Panc1 (cell line): ENCODE data around the gene PTPRO. TPM values are rescaled to one million over a fixed set of nuclear protein-coding genes. Genes with fewer than 3 reads are reported as not detected.

Source experiments
- ATAC-seq: fragments of 200-7000 bp; cut with Tn5 transposase; 2 replicates; pipeline ENCODE4 v1.9.1; 2020; ENCODE audit warnings: mild to moderate bottlenecking, moderate library complexity
- BruUV-seq: library from RNA; stranded (reverse); fragments of 400-500 nt; replicated peaks from 2 replicates; lab custom pipeline; 2021; lab: Mats Ljungman, UMichigan
- CTCF ChIA-PET: fragments of 300-600 bp; sonication (Branson Sonifier 250); formaldehyde crosslinking; loops from one replicate; lab custom pipeline; 2022; ENCODE audit warnings: antibody characterized with exemption; lab: Charles Lee
- POLR2A ChIA-PET: fragments of 300-600 bp; sonication (Branson Sonifier 250); formaldehyde crosslinking; loops from one replicate; lab custom pipeline; 2022; ENCODE audit warnings: antibody characterized with exemption; lab: Charles Lee
- DNase-seq: peaks from one replicate; pipeline ENCODE4 v3.0.0-alpha.2; 2010; ENCODE audit warnings: low read depth, low spot score
- H3K27ac ChIP-seq: 2 replicates; pipeline ENCODE4 v1.5.1; 2011; ENCODE audit warnings: mild to moderate bottlenecking, low read length, inconsistent platforms
- H3K27me3 ChIP-seq: fragments of 200-500 bp; sonication (Bioruptor generic); 2 replicates; pipeline ENCODE4 v1.6.0; 2014; ENCODE audit warnings: low read length, inconsistent platforms; ENCODE audit not compliant: control insufficient read depth, insufficient read depth
- H3K36me3 ChIP-seq: fragments of 200-500 bp; sonication (Bioruptor generic); 2 replicates; pipeline ENCODE4 v1.5.1; 2014; ENCODE audit warnings: inconsistent platforms, mild to moderate bottlenecking, low read length, moderate library complexity; ENCODE audit not compliant: control insufficient read depth, insufficient read depth
- H3K4me1 ChIP-seq: 2 replicates; pipeline ENCODE4 v1.5.1; 2011; ENCODE audit warnings: inconsistent platforms, mild to moderate bottlenecking, low read length, moderate library complexity; ENCODE audit not compliant: control insufficient read depth, insufficient read depth
- H3K4me3 ChIP-seq, 2 experiments: 2 replicates each; pipeline ENCODE4 v1.5.1; 2011 to 2012; ENCODE audit warnings: low read depth in 2 of 2, low read length in 2 of 2, mild to moderate bottlenecking in 2 of 2, inconsistent platforms in 1 of 2, moderate library complexity in 1 of 2
- H3K9me3 ChIP-seq: fragments of 200-500 bp; sonication (Bioruptor generic); 2 replicates; pipeline ENCODE4 v1.5.1; 2014; ENCODE audit warnings: low read depth, mild to moderate bottlenecking, inconsistent platforms, low read length, moderate library complexity; ENCODE audit not compliant: control insufficient read depth, insufficient read depth
- CTCF ChIP-seq: fragments of 450-650 bp; IDR thresholded peaks from 2 replicates; pipeline ENCODE4 v1.5.1; 2017; ENCODE audit warnings: mild to moderate bottlenecking
- POLR2AphosphoS5 ChIP-seq: IDR thresholded peaks from 2 replicates; pipeline ENCODE4 v1.6.1; 2012; ENCODE audit warnings: mild to moderate bottlenecking, low read depth, low read length, moderate library complexity
- REST ChIP-seq, 2 experiments: IDR thresholded peaks; 2 replicates each; pipeline ENCODE4 v1.6.1; 2011 to 2012; ENCODE audit warnings: low read depth in 2 of 2, control low read depth in 1 of 2, low read length in 1 of 2, mild to moderate bottlenecking in 1 of 2, moderate library complexity in 1 of 2; ENCODE audit not compliant: insufficient read depth in 1 of 2
- SIN3A ChIP-seq: IDR thresholded peaks from 2 replicates; pipeline ENCODE4 v1.6.1; 2012; ENCODE audit warnings: low read depth, mild to moderate bottlenecking, low read length, moderate library complexity, borderline replicate concordance; ENCODE audit not compliant: insufficient read depth
- TCF7L2 ChIP-seq: IDR thresholded peaks from 2 replicates; pipeline ENCODE4 v1.6.1; 2011; ENCODE audit warnings: mild to moderate bottlenecking, low read depth, low read length, inconsistent platforms
- in situ Hi-C: cut with HindIII; loops from 2 replicates; pipeline ENCODE4 v1.10.0; 2016; ENCODE audit warnings: low sequenced_read_pairs, low pct_unique_long_range_greater_than_20kb
- intact Hi-C: fragments of 100-400 bp; cut with micrococcal nuclease; formaldehyde crosslinking; loops from one replicate; pipeline ENCODE4 v1.10.0; 2022; ENCODE audit not compliant: unreplicated experiment
- total RNA-seq: library from RNA; stranded (reverse); gene quantifications from one replicate; pipeline ENCODE4 v1.2.1, GENCODE V29; 2021; ENCODE audit not compliant: unreplicated experiment

The PTPRO gene
- total RNA-seq, 1 experiment from 2014 or later, result not detected

- Histone ChIP-seq H3K4me3 (no peak overlapping the region), H3K27ac (no peak overlapping the region), H3K4me1 (no peaks in the 10 kb centered on the region), H3K36me3 (no peaks in the 10 kb centered on the region), H3K27me3 (no peaks in the 10 kb centered on the region), H3K9me3 (no peaks in the 10 kb centered on the region)
- TF ChIP-seq SIN3A (no peak), REST (IDR thresholded peaks at IDR 0.05; ENCODE audit: insufficient read depth in 1 of 2, low read depth in 2 of 2, low read length in 1 of 2) (no peak), CTCF (no peak), TCF7L2 (no peak), POLR2AphosphoS5 (no peak)
- DNase-seq (no peak), ATAC-seq (no peak)
- POLR2A ChIA-PET, result no interaction called here
- in situ Hi-C loops (no loop called here), intact Hi-C loops (no loop called here)
- no TSS peak for BruUV-seq
- CTCF ChIA-PET, result no interaction called here
These were observed 146.6 kb downstream of the PTPRO start for GRCh38 chr12:15468911-15469310.

GRCh38 chr12:15469356-15469755, 147.0 kb downstream of the PTPRO start:
- no peak overlapping the region for H3K27ac ChIP-seq
- in situ Hi-C loops, result no loop called here
- H3K4me3 ChIP-seq, result no peak overlapping the region
- H3K9me3 ChIP-seq, result no peaks in the 10 kb centered on the region
- no TSS peak for BruUV-seq
- no peak for ATAC-seq
- intact Hi-C loops, result no loop called here
- no peaks in the 10 kb centered on the region for H3K27me3 ChIP-seq
- DNase-seq, result no peak
- ChIA-PET POLR2A (no interaction called here), CTCF (no interaction called here)
- TF ChIP-seq CTCF (no peak), REST (IDR thresholded peaks at IDR 0.05; ENCODE audit: insufficient read depth in 1 of 2, low read depth in 2 of 2, low read length in 1 of 2) (no peak), SIN3A (no peak), POLR2AphosphoS5 (no peak), TCF7L2 (no peak)
- no peaks in the 10 kb centered on the region for H3K4me1 ChIP-seq
- no peaks in the 10 kb centered on the region for H3K36me3 ChIP-seq
